ENCODE results near the gene PDGFA.

GRCh38 chr7:452226-452751 lies 67.4 kb downstream of the PDGFA start:
- no peak for TF ChIP-seq CTCF (IDR thresholded peaks at IDR 0.05)
- no peak for TF ChIP-seq POLR2AphosphoS5 (IDR thresholded peaks at IDR 0.05; ENCODE audit: insufficient read depth in 1 of 2, low read depth in 1 of 2)
- TF ChIP-seq POLR2A (IDR thresholded peaks at IDR 0.05): no peak
